Breast epithelium (tissue), 4 donors: Measurements from ENCODE around the gene BRSK1. TPM values are rescaled to one million over a fixed set of nuclear protein-coding genes. Genes with fewer than 3 reads are reported as not detected.

Experiments used
- DNase-seq, 2 donors: peaks; one replicate each; pipeline ENCODE4 v3.0.0-alpha.2; 2019; ENCODE audit warnings: low spot score in 2 of 2
- H3K27ac ChIP-seq, 2 donors: fragments of 200-600 bp; sonication (generic) in 1 of 2; one replicate each; pipeline ENCODE4 v1.5.1; 2016 to 2019; ENCODE audit warnings: mild to moderate bottlenecking in 1 of 2
- H3K27me3 ChIP-seq, 2 donors: fragments of 200-600 bp; sonication (generic) in 1 of 2; one replicate each; pipeline versions ENCODE4 v1.5.1 to v1.6.0; 2017 to 2019; ENCODE audit warnings: control low read depth in 1 of 2, mild to moderate bottlenecking in 1 of 2
- H3K36me3 ChIP-seq: fragments of 200-600 bp; one replicate; pipeline ENCODE4 v1.5.1; 2019
- H3K4me1 ChIP-seq, 2 donors: fragments of 200-600 bp; sonication (generic); one replicate each; pipeline ENCODE4 v1.5.1; 2016 to 2019; ENCODE audit warnings: control low read depth in 1 of 2
- H3K4me3 ChIP-seq, 3 donors: fragments of 200-600 bp; sonication (generic); 1 replicate in 2 of 3; 2 replicates in 1 of 3; pipeline ENCODE4 v1.5.1; 2016 to 2019; ENCODE audit warnings: mild to moderate bottlenecking in 3 of 3, moderate library complexity in 2 of 3
- H3K9me3 ChIP-seq, 2 donors: fragments of 200-600 bp; sonication (generic) in 1 of 2; one replicate each; pipeline ENCODE4 v1.5.1; 2016 to 2019; ENCODE audit warnings: control low read depth in 1 of 2
- POLR2A ChIP-seq: fragments of 450-650 bp; IDR thresholded peaks from one replicate; pipeline ENCODE4 v1.6.1; 2016; ENCODE audit warnings: antibody characterized with exemption, mild to moderate bottlenecking, moderate library complexity
- POLR2AphosphoS5 ChIP-seq, 3 donors: sonication (generic); formaldehyde crosslinking; IDR thresholded peaks; one replicate each; pipeline ENCODE4 v1.6.1; 2017; ENCODE audit warnings: antibody characterized with exemption in 3 of 3
- intact Hi-C: fragments of 100-400 bp; cut with DNase I; formaldehyde crosslinking; loops from one replicate; pipeline ENCODE4 v1.15.1; 2023; ENCODE audit warnings: low total_unique reads
- total RNA-seq, 3 donors: library from RNA; depleted of rRNA; stranded (reverse); fragments of >200 nt; gene quantifications; one replicate each; pipeline ENCODE4 v1.1.0, GENCODE V29; 2016
- TF ChIP-seq, protein P1 (sequence below), 3 donors: fragments of 450-650 bp; IDR thresholded peaks; one replicate each; pipeline ENCODE4 v1.5.1; 2016 to 2017; ENCODE audit warnings: antibody characterized with exemption in 3 of 3, mild to moderate bottlenecking in 3 of 3, moderate library complexity in 3 of 3

BRSK1 gene
- total RNA-seq, 3 donors from 2014 or later: 2.5 to 4.6 TPM; not detected in 1

DNA sequence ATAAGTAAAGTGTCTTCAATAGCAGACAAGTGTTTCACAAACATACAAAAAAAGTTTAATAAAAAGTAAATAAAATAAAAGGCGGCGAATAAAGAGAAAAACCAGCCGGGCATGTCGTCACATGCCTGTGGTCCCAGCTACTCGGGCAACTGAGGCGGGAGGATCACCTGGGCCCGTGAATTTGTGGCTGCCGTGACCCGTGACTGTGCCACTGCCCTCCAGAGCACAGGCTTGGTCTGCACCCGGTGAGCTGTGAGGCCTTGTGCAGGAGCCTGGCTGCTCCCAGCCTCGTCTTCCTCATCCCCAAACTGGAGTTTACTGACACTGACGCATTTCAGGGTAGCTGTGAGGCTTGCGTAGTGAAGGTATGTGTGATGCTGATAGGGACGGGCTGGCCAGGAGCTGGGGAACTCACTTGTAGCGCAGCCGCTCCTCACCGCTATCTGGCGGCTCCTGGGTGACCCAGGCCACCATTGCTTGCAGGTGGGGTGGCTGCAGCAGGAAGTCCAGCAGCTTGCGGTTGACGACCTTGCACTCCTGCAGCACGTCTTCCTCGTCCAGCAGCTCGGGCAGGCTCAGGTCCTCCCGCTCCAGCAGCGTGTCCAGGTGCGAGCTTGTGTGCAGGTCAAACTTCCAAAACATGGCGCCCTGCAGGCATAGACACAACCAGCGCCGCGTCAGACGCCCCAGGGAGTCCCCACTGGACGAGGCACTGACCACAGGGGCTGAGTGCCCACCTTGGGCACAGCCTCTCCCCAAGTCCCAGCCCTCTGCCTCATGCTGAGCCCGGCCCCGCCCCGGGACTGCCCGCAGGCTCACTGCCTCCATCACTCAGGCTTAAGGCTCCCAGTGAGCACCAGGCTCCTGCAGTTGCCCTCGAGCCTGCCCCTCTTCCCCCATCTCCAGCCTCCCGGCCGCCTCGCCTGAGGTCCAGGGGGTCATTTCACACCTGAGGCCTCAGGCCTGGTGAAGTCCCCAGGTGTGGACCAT lies 37.0 kb upstream of the BRSK1 start:
- Histone ChIP-seq H3K4me3 (no peak overlapping the region), H3K4me1 (peaks cover 0 to 9% of the 10 kb centered on the region in 2 donors), H3K27me3 (no peaks in the 10 kb centered on the region), H3K36me3 (peaks cover 8% of the 10 kb centered on the region), H3K9me3 (no peaks in the 10 kb centered on the region), H3K27ac (peak overlapping the region in 1 of 2 donors; percentile 19)
- no peak for DNase-seq
- intact Hi-C loops: no loop called here
- TF ChIP-seq, protein P1, sequence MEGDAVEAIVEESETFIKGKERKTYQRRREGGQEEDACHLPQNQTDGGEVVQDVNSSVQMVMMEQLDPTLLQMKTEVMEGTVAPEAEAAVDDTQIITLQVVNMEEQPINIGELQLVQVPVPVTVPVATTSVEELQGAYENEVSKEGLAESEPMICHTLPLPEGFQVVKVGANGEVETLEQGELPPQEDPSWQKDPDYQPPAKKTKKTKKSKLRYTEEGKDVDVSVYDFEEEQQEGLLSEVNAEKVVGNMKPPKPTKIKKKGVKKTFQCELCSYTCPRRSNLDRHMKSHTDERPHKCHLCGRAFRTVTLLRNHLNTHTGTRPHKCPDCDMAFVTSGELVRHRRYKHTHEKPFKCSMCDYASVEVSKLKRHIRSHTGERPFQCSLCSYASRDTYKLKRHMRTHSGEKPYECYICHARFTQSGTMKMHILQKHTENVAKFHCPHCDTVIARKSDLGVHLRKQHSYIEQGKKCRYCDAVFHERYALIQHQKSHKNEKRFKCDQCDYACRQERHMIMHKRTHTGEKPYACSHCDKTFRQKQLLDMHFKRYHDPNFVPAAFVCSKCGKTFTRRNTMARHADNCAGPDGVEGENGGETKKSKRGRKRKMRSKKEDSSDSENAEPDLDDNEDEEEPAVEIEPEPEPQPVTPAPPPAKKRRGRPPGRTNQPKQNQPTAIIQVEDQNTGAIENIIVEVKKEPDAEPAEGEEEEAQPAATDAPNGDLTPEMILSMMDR (IDR thresholded peaks at IDR 0.05): no peak
- TF ChIP-seq POLR2A: no peak
- TF ChIP-seq POLR2AphosphoS5 (IDR thresholded peaks at IDR 0.05): no peak

DNA sequence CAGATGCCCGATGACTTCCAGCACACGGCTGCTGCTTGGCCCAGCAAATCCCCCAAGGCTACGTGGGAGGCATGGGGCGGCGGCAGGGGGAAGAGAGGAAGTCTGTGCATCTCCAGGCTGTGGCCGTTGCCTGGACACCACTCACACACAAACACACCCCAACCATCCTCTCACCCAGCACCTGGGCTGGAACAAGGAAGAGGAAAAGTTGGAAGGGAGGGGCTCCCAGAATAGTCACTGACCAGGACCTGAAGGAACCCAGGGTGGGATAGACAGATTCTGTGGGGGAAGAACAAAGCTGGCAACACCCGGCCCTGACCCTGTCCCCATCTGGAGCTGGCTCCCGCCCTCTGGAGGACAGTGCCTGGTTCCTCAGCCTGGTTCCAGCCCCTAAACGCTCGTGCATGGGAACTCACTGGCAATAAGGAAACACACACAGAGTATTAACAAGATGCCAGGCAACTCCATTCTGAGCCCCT lies 36.1 kb upstream of the BRSK1 start:
- DNase-seq: peak in 1 of 2 donors; percentile 82
- peak overlapping the region in 1 of 3 donors; percentile 11 for H3K4me3 ChIP-seq
- intact Hi-C loops: no loop called here

DNA sequence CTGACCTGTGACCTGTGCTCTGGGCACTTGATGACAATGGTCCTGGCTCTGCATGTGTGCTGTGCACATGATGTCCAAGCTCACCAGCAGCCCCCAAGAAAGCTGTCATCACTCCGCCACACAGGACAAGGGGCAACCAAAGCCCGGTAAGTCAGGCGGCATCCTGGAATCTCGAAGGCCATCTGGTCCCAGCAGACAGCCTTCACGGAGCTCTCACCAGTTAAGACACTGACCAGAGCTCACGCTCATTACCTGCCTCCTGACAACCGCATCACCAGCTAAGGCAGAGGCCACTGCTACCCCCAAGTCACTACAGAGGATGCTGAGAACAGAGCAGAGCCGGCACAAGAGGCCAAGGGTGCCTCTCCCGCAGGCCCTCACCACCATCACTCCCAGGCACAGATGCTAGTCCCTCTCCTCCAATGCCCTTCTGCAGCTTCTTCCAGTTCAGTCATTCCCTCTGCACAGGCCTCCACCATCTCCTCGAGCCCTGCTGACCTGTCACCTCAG lies 35.6 kb upstream of the BRSK1 start:
- intact Hi-C loops: no loop called here
- H3K27me3 ChIP-seq: no peaks in the 10 kb centered on the region
- peak overlapping the region; percentile 58 for H3K27ac ChIP-seq
- H3K4me1 ChIP-seq: peaks cover 0 to 9% of the 10 kb centered on the region in 2 donors
- no peak for DNase-seq
- H3K9me3 ChIP-seq: no peaks in the 10 kb centered on the region
- H3K4me3 ChIP-seq: peak overlapping the region in 1 of 3 donors; percentile 11
- TF ChIP-seq POLR2AphosphoS5 (IDR thresholded peaks at IDR 0.05) (no peak), POLR2A (no peak)
- TF ChIP-seq, protein P1 (IDR thresholded peaks at IDR 0.05): no peak
- peaks cover 8% of the 10 kb centered on the region for H3K36me3 ChIP-seq

More for the DNA sequence above, 36.1 kb upstream of the BRSK1 start:
- no peaks in the 10 kb centered on the region for H3K9me3 ChIP-seq
- no peaks in the 10 kb centered on the region for H3K27me3 ChIP-seq
- peaks cover 0 to 9% of the 10 kb centered on the region in 2 donors for H3K4me1 ChIP-seq
- TF ChIP-seq POLR2AphosphoS5 (IDR thresholded peaks at IDR 0.05) (no peak), POLR2A (no peak)
- TF ChIP-seq, protein P1 (IDR thresholded peaks at IDR 0.05): no peak
- H3K36me3 ChIP-seq: peaks cover 8% of the 10 kb centered on the region
- peak overlapping the region; percentile 58 for H3K27ac ChIP-seq

DNA sequence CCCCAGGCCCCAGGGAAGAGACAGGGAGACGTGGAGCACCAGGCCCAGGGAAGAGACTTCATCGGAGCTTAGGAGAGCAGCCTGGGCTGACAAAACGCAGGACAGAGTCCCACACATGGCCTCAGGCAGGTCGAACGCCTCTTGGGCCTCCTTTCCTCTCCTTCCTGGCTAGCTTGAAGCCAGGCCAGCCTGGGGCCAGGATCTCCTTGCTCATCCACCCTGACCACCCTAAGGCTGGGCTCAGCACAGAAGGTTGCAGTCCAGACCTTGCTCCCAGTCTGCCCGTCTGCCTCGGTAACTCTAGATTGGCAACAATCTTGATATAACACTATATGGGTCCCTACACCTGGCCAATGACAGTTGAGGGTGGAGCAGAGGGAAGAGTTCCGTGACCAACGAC lies 35.1 kb upstream of the BRSK1 start:
- Histone ChIP-seq H3K27ac (peak overlapping the region; percentile 19 to 58), H3K9me3 (no peaks in the 10 kb centered on the region), H3K4me3 (no peak overlapping the region), H3K4me1 (peaks cover 0 to 9% of the 10 kb centered on the region in 2 donors), H3K27me3 (no peaks in the 10 kb centered on the region), H3K36me3 (peaks cover 8% of the 10 kb centered on the region)
- TF ChIP-seq, protein P1 (IDR thresholded peaks at IDR 0.05): no peak
- TF ChIP-seq POLR2AphosphoS5 (IDR thresholded peaks at IDR 0.05) (no peak), POLR2A (no peak)
- intact Hi-C loops: no loop called here
- no peak for DNase-seq

DNA sequence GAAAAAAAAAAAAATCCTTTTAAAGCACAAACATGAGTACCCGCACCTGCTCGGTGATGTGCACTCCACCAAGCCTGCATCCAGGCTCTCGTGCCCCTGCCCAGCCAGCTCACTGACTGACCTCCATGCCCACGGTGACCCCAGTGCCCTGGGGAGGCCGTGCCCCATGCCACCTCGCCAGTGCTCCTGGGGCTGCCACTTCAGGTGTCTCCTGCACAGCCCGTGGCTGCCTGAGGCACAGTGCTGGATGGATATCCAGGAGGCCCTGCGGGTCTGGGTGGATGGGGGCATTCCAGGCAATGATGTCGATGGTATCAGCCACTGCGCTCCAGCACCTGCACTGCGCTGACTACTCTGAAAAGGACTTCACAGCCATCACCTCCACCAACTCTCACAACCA lies 34.0 kb upstream of the BRSK1 start:
- Histone ChIP-seq H3K27ac (no peak overlapping the region), H3K4me1 (peaks cover 0 to 9% of the 10 kb centered on the region in 2 donors), H3K4me3 (no peak overlapping the region), H3K27me3 (no peaks in the 10 kb centered on the region), H3K36me3 (peaks cover 2% of the 10 kb centered on the region), H3K9me3 (no peaks in the 10 kb centered on the region)
- intact Hi-C loops: no loop called here
- no peak for DNase-seq
- TF ChIP-seq POLR2A (no peak), POLR2AphosphoS5 (IDR thresholded peaks at IDR 0.05) (no peak)
- TF ChIP-seq, protein P1 (IDR thresholded peaks at IDR 0.05): no peak
